GM21619 (cell line): ENCODE measurements around the gene BRI3.

Source experiments
- ATAC-seq: cut with Tn5 transposase; IDR thresholded peaks from one replicate; pipeline ENCODE4 v1.9.1; 2021; ENCODE audit not compliant: unreplicated experiment

The BRI3 gene

GRCh38 chr7:98280791-98281756 lies at the start of gene BRI3:
Gene BRI3 (plus strand): TSS chr7:98281686. CDS start chr7:98281796, 110 bp downstream.
- ATAC-seq: peak; percentile 75

GRCh38 chr7:98232263-98232585 lies 49.3 kb upstream of the BRI3 start:
- ATAC-seq: no peak

GRCh38 chr7:98232799-98233198 lies 48.7 kb upstream of the BRI3 start:
- no peak for ATAC-seq

- no peak for ATAC-seq
Observed at GRCh38 chr7:98233219-98234070, 48.0 kb upstream of the BRI3 start.

GRCh38 chr7:98234429-98235147 lies 46.9 kb upstream of the BRI3 start:
- no peak for ATAC-seq

GRCh38 chr7:98235901-98236300 lies 45.6 kb upstream of the BRI3 start:
- no peak for ATAC-seq

GRCh38 chr7:98236355-98237185 lies 44.9 kb upstream of the BRI3 start:
- no peak for ATAC-seq

GRCh38 chr7:98238076-98238475 lies 43.4 kb upstream of the BRI3 start:
- ATAC-seq: no peak

- no peak for ATAC-seq
Observed at GRCh38 chr7:98238976-98239375, 42.5 kb upstream of the BRI3 start.

GRCh38 chr7:98240961-98241673 lies 40.4 kb upstream of the BRI3 start:
- no peak for ATAC-seq

GRCh38 chr7:98241674-98242241 lies 39.7 kb upstream of the BRI3 start:
- no peak for ATAC-seq

- ATAC-seq: no peak
Observed at GRCh38 chr7:98242342-98242741, 39.1 kb upstream of the BRI3 start.

GRCh38 chr7:98242934-98243333 lies 38.6 kb upstream of the BRI3 start:
- no peak for ATAC-seq

- ATAC-seq: no peak
Observed at GRCh38 chr7:98244871-98245270, 36.6 kb upstream of the BRI3 start.

GRCh38 chr7:98248156-98248555 lies 33.3 kb upstream of the BRI3 start:
- no peak for ATAC-seq

- ATAC-seq: no peak
Observed at GRCh38 chr7:98249106-98249505, 32.4 kb upstream of the BRI3 start.

GRCh38 chr7:98250789-98251188 lies 30.7 kb upstream of the BRI3 start:
- ATAC-seq: peak; percentile 24

- ATAC-seq: peak; percentile 26
Observed at GRCh38 chr7:98251231-98251600, 30.3 kb upstream of the BRI3 start.

- ATAC-seq: peak; percentile 96
Observed at GRCh38 chr7:98251601-98252424, 29.7 kb upstream of the BRI3 start, which contains the start of gene TECPR1. Gene TECPR1 (minus strand): TSS chr7:98252232. CDS start chr7:98246146, 6,086 bp downstream.
